Natural killer cell (primary cell): ENCODE results near the gene MTRF1L. TPM values are rescaled to one million over a fixed set of nuclear protein-coding genes. Genes with fewer than 3 reads are reported as not detected.

Experiments
- ATAC-seq, 3 donors: fragments of 150-1000 bp in 2 of 3; fragments of 200-7000 bp in 1 of 3; cut with Tn5 transposase; 1 replicate in 1 of 3; 2 replicates in 2 of 3; pipeline ENCODE4 v1.10.0; 2021; ENCODE audit warnings: mild to moderate bottlenecking in 2 of 3, moderate library complexity in 2 of 3
- DNase-seq, 2 donors: peaks; one replicate each; pipeline versions ENCODE4 v3.0.0 to v3.0.0-alpha.2; 2013 to 2021; ENCODE audit warnings: mixed read lengths in 1 of 2
- H3K27ac ChIP-seq: one replicate; pipeline ENCODE4 v1.5.1; 2013; ENCODE audit warnings: mild to moderate bottlenecking, low read length
- H3K27me3 ChIP-seq: one replicate; pipeline ENCODE4 v1.6.1; 2013; ENCODE audit warnings: low read length; ENCODE audit not compliant: control insufficient read depth, insufficient read depth
- H3K36me3 ChIP-seq: one replicate; pipeline ENCODE4 v1.6.1; 2013; ENCODE audit warnings: low read length; ENCODE audit not compliant: control insufficient read depth, insufficient read depth
- H3K4me1 ChIP-seq: one replicate; pipeline ENCODE4 v1.6.1; 2013; ENCODE audit warnings: low read length; ENCODE audit not compliant: control insufficient read depth, insufficient read depth
- H3K4me3 ChIP-seq: one replicate; pipeline ENCODE4 v1.5.1; 2013; ENCODE audit warnings: low read length
- H3K9me3 ChIP-seq: one replicate; pipeline ENCODE4 v1.6.1; 2013; ENCODE audit warnings: low read length; ENCODE audit not compliant: control insufficient read depth, insufficient read depth
- H3K27ac Mint-ChIP-seq, 2 donors: one replicate each; pipeline ENCODE4 v1.8.0; 2022; ENCODE audit warnings: mild to moderate bottlenecking in 2 of 2, mixed read lengths in 2 of 2, moderate library complexity in 1 of 2
- H3K27me3 Mint-ChIP-seq, 2 donors: one replicate each; pipeline ENCODE4 v1.8.0; 2022; ENCODE audit warnings: low read depth in 2 of 2, mixed read lengths in 2 of 2
- H3K36me3 Mint-ChIP-seq: one replicate; pipeline ENCODE4 v1.8.0; 2022; ENCODE audit warnings: mixed read lengths
- H3K4me1 Mint-ChIP-seq, 2 donors: one replicate each; pipeline ENCODE4 v1.8.0; 2022; ENCODE audit warnings: mixed read lengths in 2 of 2
- H3K4me3 Mint-ChIP-seq: one replicate; pipeline ENCODE4 v1.8.0; 2022; ENCODE audit warnings: mild to moderate bottlenecking, moderate library complexity, mixed read lengths
- H3K9me3 Mint-ChIP-seq, 2 donors: one replicate each; pipeline ENCODE4 v1.8.0; 2022; ENCODE audit warnings: mixed read lengths in 2 of 2
- WGBS: methylation state at CpG from one replicate; pipeline ENCODE4 v1.1.7; 2013; ENCODE audit warnings: missing lambda C conversion rate; ENCODE audit not compliant: insufficient coverage; 5-methylcytosine and 5-hydroxymethylcytosine counted together
- intact Hi-C: fragments of 100-400 bp; cut with micrococcal nuclease; formaldehyde crosslinking; loops from one replicate; pipeline ENCODE4 v1.14.2; 2022
- total RNA-seq, 4 donors: library from RNA; stranded (reverse); fragments of 120-200 nt in 1 of 4; gene quantifications; one replicate each; pipeline versions ENCODE4 v1.2.3 to v1.2.4, GENCODE V29; 2013 to 2022
- TF ChIP-seq, protein P1 (sequence below): fragments of 200-600 bp; IDR thresholded peaks from one replicate; pipeline ENCODE4 v1.8.0; 2022; ENCODE audit warnings: antibody characterized with exemption

Gene MTRF1L
- total RNA-seq, 3 donors from 2014 or later (not counting 1 experiment from before 2014, with no cell fraction given) = 17.6 to 24.7 (median 21.6) TPM

- 96% methylated on average over 24 of the region's 24 CpGs for WGBS
- intact Hi-C loops = no loop called here
- Mint-ChIP-seq H3K27ac (no peak overlapping the region), H3K9me3 (no peaks in the 10 kb centered on the region), H3K4me3 (no peak overlapping the region), H3K36me3 (no peaks in the 10 kb centered on the region), H3K4me1 (no peaks in the 10 kb centered on the region), H3K27me3 (peaks cover 15 to 42% of the 10 kb centered on the region in 2 donors)
- DNase-seq = no peak
- H3K4me1 ChIP-seq = no peaks in the 10 kb centered on the region
- TF ChIP-seq, protein P1, sequence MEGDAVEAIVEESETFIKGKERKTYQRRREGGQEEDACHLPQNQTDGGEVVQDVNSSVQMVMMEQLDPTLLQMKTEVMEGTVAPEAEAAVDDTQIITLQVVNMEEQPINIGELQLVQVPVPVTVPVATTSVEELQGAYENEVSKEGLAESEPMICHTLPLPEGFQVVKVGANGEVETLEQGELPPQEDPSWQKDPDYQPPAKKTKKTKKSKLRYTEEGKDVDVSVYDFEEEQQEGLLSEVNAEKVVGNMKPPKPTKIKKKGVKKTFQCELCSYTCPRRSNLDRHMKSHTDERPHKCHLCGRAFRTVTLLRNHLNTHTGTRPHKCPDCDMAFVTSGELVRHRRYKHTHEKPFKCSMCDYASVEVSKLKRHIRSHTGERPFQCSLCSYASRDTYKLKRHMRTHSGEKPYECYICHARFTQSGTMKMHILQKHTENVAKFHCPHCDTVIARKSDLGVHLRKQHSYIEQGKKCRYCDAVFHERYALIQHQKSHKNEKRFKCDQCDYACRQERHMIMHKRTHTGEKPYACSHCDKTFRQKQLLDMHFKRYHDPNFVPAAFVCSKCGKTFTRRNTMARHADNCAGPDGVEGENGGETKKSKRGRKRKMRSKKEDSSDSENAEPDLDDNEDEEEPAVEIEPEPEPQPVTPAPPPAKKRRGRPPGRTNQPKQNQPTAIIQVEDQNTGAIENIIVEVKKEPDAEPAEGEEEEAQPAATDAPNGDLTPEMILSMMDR = no peak
- H3K4me3 ChIP-seq = no peak overlapping the region
- ATAC-seq = no peak
- no peaks in the 10 kb centered on the region for H3K36me3 ChIP-seq
- no peak overlapping the region for H3K27ac ChIP-seq
- no peaks in the 10 kb centered on the region for H3K27me3 ChIP-seq
- no peaks in the 10 kb centered on the region for H3K9me3 ChIP-seq
Measured at GRCh38 chr6:152959333-152959732, 43.2 kb downstream of the MTRF1L start.

DNA sequence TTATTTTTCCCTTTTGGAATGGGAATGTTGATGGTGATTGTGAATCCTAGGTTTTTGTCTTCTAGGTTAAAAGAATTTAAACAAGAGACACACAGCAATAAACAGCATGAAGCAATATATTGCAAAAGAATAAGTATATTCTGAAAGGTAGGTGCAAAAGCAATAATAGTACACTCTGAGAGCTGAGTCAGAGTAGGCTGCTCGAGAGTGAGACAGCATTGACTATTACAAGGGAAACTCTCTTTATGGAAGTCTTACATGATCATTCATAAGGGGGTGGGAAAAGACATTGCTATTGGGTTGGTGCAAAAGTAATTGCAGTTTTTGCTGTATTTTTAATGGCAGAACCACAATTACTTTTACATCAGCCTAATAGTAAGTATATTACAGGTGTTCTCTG lies 44.7 kb downstream of the MTRF1L start:
- Histone ChIP-seq H3K4me1 (no peaks in the 10 kb centered on the region), H3K9me3 (no peaks in the 10 kb centered on the region), H3K4me3 (no peak overlapping the region), H3K27ac (no peak overlapping the region), H3K36me3 (no peaks in the 10 kb centered on the region), H3K27me3 (no peaks in the 10 kb centered on the region)
- ATAC-seq (no peak), DNase-seq (no peak)
- TF ChIP-seq, protein P1 = no peak
- Mint-ChIP-seq H3K4me1 (no peaks in the 10 kb centered on the region), H3K9me3 (no peaks in the 10 kb centered on the region), H3K4me3 (no peak overlapping the region), H3K27me3 (peaks cover 19 to 38% of the 10 kb centered on the region in 2 donors), H3K36me3 (no peaks in the 10 kb centered on the region), H3K27ac (no peak overlapping the region)
- intact Hi-C loops = no loop called here
- WGBS = 64% methylated on average over 1 of the region's 1 CpG

DNA sequence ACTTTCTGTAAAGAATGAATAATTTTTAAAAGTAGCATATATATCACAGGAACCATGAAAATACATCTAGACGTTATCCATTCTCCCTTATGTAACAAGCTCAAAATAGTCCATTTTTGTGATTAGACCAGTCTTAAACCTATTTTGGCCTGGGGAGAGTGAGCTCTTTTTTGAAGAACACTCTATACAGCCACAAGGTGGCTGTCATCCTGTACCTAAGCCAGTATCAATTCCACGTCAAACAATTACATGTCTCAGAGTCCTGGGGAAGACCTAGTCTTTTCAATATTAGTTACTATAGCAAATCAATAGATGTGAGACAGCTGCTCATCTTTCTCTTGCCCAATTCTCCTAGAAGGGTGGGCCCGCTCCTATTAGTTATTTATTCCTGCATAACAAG lies 48.1 kb downstream of the MTRF1L start:
- intact Hi-C loops = no loop called here

More for the DNA sequence above, 48.1 kb downstream of the MTRF1L start:
- WGBS = 69% methylated on average over 2 of the region's 3 CpGs
- TF ChIP-seq, protein P1 = no peak
- no peak overlapping the region for H3K4me3 ChIP-seq
- Mint-ChIP-seq H3K27me3 (peaks cover 12 to 34% of the 10 kb centered on the region in 2 donors), H3K9me3 (no peaks in the 10 kb centered on the region), H3K4me3 (no peak overlapping the region), H3K36me3 (no peaks in the 10 kb centered on the region), H3K27ac (no peak overlapping the region), H3K4me1 (no peaks in the 10 kb centered on the region)
- DNase-seq (no peak), ATAC-seq (no peak)
- no peaks in the 10 kb centered on the region for H3K36me3 ChIP-seq
- H3K27me3 ChIP-seq = peaks cover 3% of the 10 kb centered on the region
- no peaks in the 10 kb centered on the region for H3K9me3 ChIP-seq
- H3K4me1 ChIP-seq = no peaks in the 10 kb centered on the region
- H3K27ac ChIP-seq = no peak overlapping the region
